Ishikawa (cell line): ENCODE data around the gene GRIA4.

ENCODE experiments used
- CEBPB ChIP-seq: IDR thresholded peaks from 2 replicates; pipeline ENCODE4 v1.6.1; 2012
- CREB1 ChIP-seq: IDR thresholded peaks from 2 replicates; pipeline ENCODE4 v1.6.1; 2012; ENCODE audit warnings: low read depth
- EGR1 ChIP-seq: IDR thresholded peaks from 2 replicates; pipeline ENCODE4 v1.6.1; 2012
- EP300 ChIP-seq: IDR thresholded peaks from 2 replicates; pipeline ENCODE4 v1.6.1; 2012; ENCODE audit warnings: borderline replicate concordance
- FOXM1 ChIP-seq: IDR thresholded peaks from 2 replicates; pipeline ENCODE4 v1.6.1; 2012; ENCODE audit warnings: low read depth, borderline replicate concordance
- MAX ChIP-seq: IDR thresholded peaks from 2 replicates; pipeline ENCODE4 v1.6.1; 2012
- NFIC ChIP-seq: IDR thresholded peaks from 2 replicates; pipeline ENCODE4 v1.6.1; 2012
- RAD21 ChIP-seq: IDR thresholded peaks from 2 replicates; pipeline ENCODE4 v1.6.1; 2012; ENCODE audit warnings: low read depth
- REST ChIP-seq: IDR thresholded peaks from 2 replicates; pipeline ENCODE4 v1.6.1; 2012; ENCODE audit warnings: low read depth, mild to moderate bottlenecking
- TAF1 ChIP-seq: IDR thresholded peaks from 2 replicates; pipeline ENCODE4 v1.6.1; 2012; ENCODE audit warnings: low read depth, mild to moderate bottlenecking
- TCF12 ChIP-seq: IDR thresholded peaks from 2 replicates; pipeline ENCODE4 v1.6.1; 2012; ENCODE audit warnings: low read depth
- TEAD4 ChIP-seq: IDR thresholded peaks from 2 replicates; pipeline ENCODE4 v1.6.1; 2012
- USF1 ChIP-seq: IDR thresholded peaks from 2 replicates; pipeline ENCODE4 v1.6.1; 2012
- YY1 ChIP-seq: IDR thresholded peaks from 2 replicates; pipeline ENCODE4 v1.6.1; 2012; ENCODE audit warnings: low read depth
- ZBTB7A ChIP-seq: IDR thresholded peaks from 2 replicates; pipeline ENCODE4 v1.6.1; 2012; ENCODE audit warnings: low read depth

Gene GRIA4

GRCh38 chr11:105767931-105768330 lies 158.1 kb downstream of the GRIA4 start:
- TF ChIP-seq EGR1, result no peak
- no peak for TF ChIP-seq TEAD4
- no peak for TF ChIP-seq MAX
- TF ChIP-seq TAF1, result no peak
- TF ChIP-seq NFIC, result no peak
- no peak for TF ChIP-seq RAD21
- TF ChIP-seq REST, result no peak

- no peak for TF ChIP-seq EP300
- TF ChIP-seq TCF12, result no peak
- no peak for TF ChIP-seq YY1
- no peak for TF ChIP-seq ZBTB7A
- TF ChIP-seq TAF1, result no peak
- TF ChIP-seq CEBPB, result no peak
- TF ChIP-seq TEAD4, result no peak
- TF ChIP-seq RAD21, result no peak
- TF ChIP-seq EGR1, result no peak
- TF ChIP-seq MAX, result no peak
- TF ChIP-seq CREB1, result no peak
- no peak for TF ChIP-seq USF1
- no peak for TF ChIP-seq FOXM1
- TF ChIP-seq REST, result no peak
- no peak for TF ChIP-seq NFIC
Measured at GRCh38 chr11:105769627-105770026, 159.8 kb downstream of the GRIA4 start.

- TF ChIP-seq TAF1 (no peak), FOXM1 (no peak), MAX (no peak), NFIC (no peak), CREB1 (no peak), ZBTB7A (no peak), EP300 (no peak), RAD21 (no peak), REST (no peak), TCF12 (no peak)
Measured at GRCh38 chr11:105774899-105775298, 165.0 kb downstream of the GRIA4 start.

GRCh38 chr11:105780781-105781525 lies 171.1 kb downstream of the GRIA4 start:
- no peak for TF ChIP-seq YY1
- no peak for TF ChIP-seq CREB1
- no peak for TF ChIP-seq RAD21
- no peak for TF ChIP-seq EGR1
- no peak for TF ChIP-seq USF1
- no peak for TF ChIP-seq CEBPB
- no peak for TF ChIP-seq FOXM1
- no peak for TF ChIP-seq MAX
- no peak for TF ChIP-seq EP300
- TF ChIP-seq TEAD4, result no peak
- no peak for TF ChIP-seq NFIC
- no peak for TF ChIP-seq ZBTB7A
- TF ChIP-seq TCF12, result no peak
- no peak for TF ChIP-seq REST
- no peak for TF ChIP-seq TAF1
